Measurements from ENCODE around the gene HMCN1.

GRCh38 chr1:185935360-185935759, 201.2 kb downstream of the HMCN1 start:
- TF ChIP-seq CTCF (IDR thresholded peaks at IDR 0.05): no peak
- TF ChIP-seq POLR2A (IDR thresholded peaks at IDR 0.05): no peak

All from lower leg skin (tissue), 3 donors.